ENCODE measurements around the gene VIL1.

DNA sequence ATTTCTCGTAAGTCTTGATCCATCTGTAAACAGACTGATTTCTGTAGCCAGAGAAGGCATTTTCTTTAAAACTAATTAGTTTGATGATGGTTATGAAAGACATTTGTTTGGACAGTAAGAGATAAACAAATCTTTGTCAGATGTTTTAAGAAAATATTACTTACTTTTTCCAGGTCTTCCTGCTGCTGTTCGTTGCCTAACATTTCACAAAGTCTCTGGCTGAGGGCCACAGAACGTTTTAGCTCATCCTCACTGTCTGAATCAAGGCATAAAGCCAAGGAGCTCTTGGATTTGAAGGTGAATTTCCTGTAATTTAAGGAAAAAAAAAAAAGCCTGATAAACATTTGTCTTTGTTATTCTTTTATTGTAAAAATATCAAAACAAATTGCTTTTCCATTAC, 57.8 kb downstream of the VIL1 start:
- TF ChIP-seq, protein P1, sequence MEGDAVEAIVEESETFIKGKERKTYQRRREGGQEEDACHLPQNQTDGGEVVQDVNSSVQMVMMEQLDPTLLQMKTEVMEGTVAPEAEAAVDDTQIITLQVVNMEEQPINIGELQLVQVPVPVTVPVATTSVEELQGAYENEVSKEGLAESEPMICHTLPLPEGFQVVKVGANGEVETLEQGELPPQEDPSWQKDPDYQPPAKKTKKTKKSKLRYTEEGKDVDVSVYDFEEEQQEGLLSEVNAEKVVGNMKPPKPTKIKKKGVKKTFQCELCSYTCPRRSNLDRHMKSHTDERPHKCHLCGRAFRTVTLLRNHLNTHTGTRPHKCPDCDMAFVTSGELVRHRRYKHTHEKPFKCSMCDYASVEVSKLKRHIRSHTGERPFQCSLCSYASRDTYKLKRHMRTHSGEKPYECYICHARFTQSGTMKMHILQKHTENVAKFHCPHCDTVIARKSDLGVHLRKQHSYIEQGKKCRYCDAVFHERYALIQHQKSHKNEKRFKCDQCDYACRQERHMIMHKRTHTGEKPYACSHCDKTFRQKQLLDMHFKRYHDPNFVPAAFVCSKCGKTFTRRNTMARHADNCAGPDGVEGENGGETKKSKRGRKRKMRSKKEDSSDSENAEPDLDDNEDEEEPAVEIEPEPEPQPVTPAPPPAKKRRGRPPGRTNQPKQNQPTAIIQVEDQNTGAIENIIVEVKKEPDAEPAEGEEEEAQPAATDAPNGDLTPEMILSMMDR (IDR thresholded peaks at IDR 0.05; ENCODE audit: insufficient read depth, low read depth, low read length): no peak
- no peak for TF ChIP-seq EZH2 (IDR thresholded peaks at IDR 0.05; ENCODE audit: insufficient read depth, low read length)

Measured in astrocyte (in vitro differentiated cells and primary cell).